Measurements from ENCODE around the gene DMRT1.

The DMRT1 gene

DNA sequence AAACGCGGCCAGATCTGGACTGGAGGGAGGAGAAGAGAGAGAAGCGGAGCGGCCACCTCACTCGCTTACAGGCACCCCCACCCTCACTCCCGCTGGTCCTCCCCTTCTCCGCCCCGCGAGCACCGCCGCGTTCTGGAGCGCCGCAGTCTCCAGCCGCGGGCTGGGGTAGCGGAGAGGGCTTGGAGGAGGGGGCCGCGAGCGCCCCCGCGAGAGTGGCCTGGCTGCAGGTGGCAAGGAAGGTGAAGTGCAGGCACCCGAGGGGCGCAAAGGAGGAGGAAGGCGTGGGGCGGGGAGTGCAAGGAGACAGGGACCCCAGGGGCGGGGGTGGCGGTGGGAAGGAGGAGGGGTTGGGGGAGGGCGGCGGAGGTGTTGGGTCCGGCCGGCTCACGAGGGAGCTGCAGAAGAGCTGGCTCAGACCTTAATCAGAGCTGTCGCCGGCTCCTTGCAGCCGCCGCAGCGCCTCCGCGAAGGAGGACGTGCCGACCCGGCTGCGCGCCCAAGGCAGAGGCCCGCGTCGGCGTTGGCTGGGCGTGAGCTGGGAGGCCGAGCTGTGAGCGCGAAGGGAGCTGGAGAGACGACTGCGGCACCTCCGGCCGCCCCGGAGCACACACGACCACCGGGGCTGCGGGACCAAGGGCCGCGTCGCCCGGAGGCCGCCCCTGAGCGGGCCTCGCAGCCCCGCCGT is 134.9 kb downstream of the DMRT1 start, which contains the start of gene DMRT3:
Gene DMRT3, plus strand, starts transcription at position 398 of the 685 bp plus-strand sequence. CDS start 347 bp downstream, outside the sequence.
- Histone ChIP-seq H3K36me3 (ENCODE audit: control insufficient read depth, insufficient read depth, low read length) (no peaks in the 10 kb centered on the region), H3K4me3 (ENCODE audit: low read length) (no peak within 1 kb of the TSS), H3K9ac (ENCODE audit: low read length) (no peak within 1 kb of the TSS), H3K27me3 (ENCODE audit: control insufficient read depth, insufficient read depth, low read length) (peaks cover 91% of the 10 kb centered on the region), H3K9me3 (ENCODE audit: control insufficient read depth, low read length) (no peaks in the 10 kb centered on the region), H3K4me1 (ENCODE audit: control insufficient read depth, insufficient read depth, low read length) (peaks cover 18% of the 10 kb centered on the region)

DNA sequence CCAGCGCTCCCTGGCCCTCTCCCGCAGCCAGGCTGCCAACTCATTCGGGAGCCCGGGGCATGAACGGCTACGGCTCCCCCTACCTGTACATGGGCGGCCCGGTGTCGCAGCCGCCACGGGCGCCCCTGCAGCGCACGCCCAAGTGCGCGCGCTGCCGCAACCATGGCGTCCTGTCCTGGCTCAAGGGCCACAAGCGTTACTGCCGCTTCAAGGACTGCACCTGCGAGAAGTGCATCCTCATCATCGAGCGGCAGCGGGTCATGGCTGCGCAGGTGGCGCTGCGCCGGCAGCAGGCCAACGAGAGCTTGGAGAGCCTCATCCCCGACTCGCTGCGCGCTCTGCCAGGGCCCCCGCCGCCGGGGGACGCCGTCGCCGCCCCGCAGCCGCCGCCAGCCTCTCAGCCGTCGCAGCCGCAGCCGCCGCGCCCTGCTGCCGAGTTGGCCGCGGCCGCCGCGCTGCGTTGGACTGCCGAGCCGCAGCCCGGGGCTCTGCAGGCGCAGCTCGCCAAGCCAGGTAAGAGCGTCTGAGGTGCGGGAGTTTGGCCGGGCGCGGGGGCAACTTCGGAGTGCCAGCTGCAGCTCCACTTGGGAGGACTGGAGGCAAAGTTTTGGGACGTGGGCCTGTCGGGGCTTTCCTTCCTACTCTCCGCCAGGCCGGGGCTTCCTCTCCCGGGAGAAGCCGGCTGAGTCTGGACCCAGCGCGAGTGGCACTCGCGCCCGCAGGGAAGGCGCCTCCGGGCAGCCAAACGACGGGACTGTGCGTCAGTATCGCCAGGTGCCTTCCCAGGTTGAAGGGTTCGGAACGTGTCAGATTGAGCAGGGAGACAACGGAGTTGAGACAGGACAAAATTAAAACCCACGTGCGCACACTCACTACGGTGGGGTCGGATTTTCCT is 135.7 kb downstream of the DMRT1 start:
- no peak overlapping the region for H3K9ac ChIP-seq (ENCODE audit: low read length)
- H3K4me1 ChIP-seq (ENCODE audit: control insufficient read depth, insufficient read depth, low read length): peaks cover 14% of the 10 kb centered on the region
- peaks cover 91% of the 10 kb centered on the region for H3K27me3 ChIP-seq (ENCODE audit: control insufficient read depth, insufficient read depth, low read length)
- no peaks in the 10 kb centered on the region for H3K9me3 ChIP-seq (ENCODE audit: control insufficient read depth, low read length)
- H3K4me3 ChIP-seq (ENCODE audit: low read length): no peak overlapping the region
- no peaks in the 10 kb centered on the region for H3K36me3 ChIP-seq (ENCODE audit: control insufficient read depth, insufficient read depth, low read length)

GRCh38 chr9:977838-978830 is 136.6 kb downstream of the DMRT1 start:
- no peaks in the 10 kb centered on the region for H3K9me3 ChIP-seq (ENCODE audit: control insufficient read depth, low read length)
- H3K36me3 ChIP-seq (ENCODE audit: control insufficient read depth, insufficient read depth, low read length): no peaks in the 10 kb centered on the region
- peaks cover 5% of the 10 kb centered on the region for H3K4me1 ChIP-seq (ENCODE audit: control insufficient read depth, insufficient read depth, low read length)
- no peak overlapping the region for H3K9ac ChIP-seq (ENCODE audit: low read length)
- peaks cover 89% of the 10 kb centered on the region for H3K27me3 ChIP-seq (ENCODE audit: control insufficient read depth, insufficient read depth, low read length)
- no peak overlapping the region for H3K4me3 ChIP-seq (ENCODE audit: low read length)

DNA sequence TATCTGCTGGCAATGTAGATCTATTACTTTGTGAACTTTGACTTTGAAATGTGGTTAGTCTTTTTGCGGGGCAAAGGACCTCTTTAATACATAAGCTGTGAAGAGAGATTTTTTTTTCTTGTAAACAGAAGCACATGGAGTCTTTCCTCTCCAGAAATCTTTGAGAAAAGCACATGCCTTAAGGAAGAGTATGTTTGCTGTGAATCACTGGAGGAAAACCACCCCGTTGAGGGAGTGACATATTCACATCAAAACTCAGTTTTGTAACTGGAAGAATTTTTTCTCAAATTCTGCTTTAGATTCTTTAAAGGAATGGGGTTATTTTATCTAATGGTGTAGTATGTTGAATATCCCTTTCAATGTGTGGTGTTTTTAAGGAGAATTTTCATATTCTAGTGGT is 138.5 kb downstream of the DMRT1 start:
- no peaks in the 10 kb centered on the region for H3K36me3 ChIP-seq (ENCODE audit: control insufficient read depth, insufficient read depth, low read length)
- no peak overlapping the region for H3K4me3 ChIP-seq (ENCODE audit: low read length)
- H3K9ac ChIP-seq (ENCODE audit: low read length): no peak overlapping the region
- peaks cover 3% of the 10 kb centered on the region for H3K4me1 ChIP-seq (ENCODE audit: control insufficient read depth, insufficient read depth, low read length)
- H3K27me3 ChIP-seq (ENCODE audit: control insufficient read depth, insufficient read depth, low read length): peaks cover 70% of the 10 kb centered on the region
- no peaks in the 10 kb centered on the region for H3K9me3 ChIP-seq (ENCODE audit: control insufficient read depth, low read length)

- Histone ChIP-seq H3K27me3 (ENCODE audit: control insufficient read depth, insufficient read depth, low read length) (peaks cover 64% of the 10 kb centered on the region), H3K4me1 (ENCODE audit: control insufficient read depth, insufficient read depth, low read length) (peaks cover 3% of the 10 kb centered on the region), H3K9me3 (ENCODE audit: control insufficient read depth, low read length) (no peaks in the 10 kb centered on the region), H3K4me3 (ENCODE audit: low read length) (no peak overlapping the region), H3K36me3 (ENCODE audit: control insufficient read depth, insufficient read depth, low read length) (no peaks in the 10 kb centered on the region), H3K9ac (ENCODE audit: low read length) (no peak overlapping the region)
Measured at GRCh38 chr9:980640-981039, 139.1 kb downstream of the DMRT1 start.

- no peak overlapping the region for H3K9ac ChIP-seq (ENCODE audit: low read length)
- no peaks in the 10 kb centered on the region for H3K36me3 ChIP-seq (ENCODE audit: control insufficient read depth, insufficient read depth, low read length)
- H3K9me3 ChIP-seq (ENCODE audit: control insufficient read depth, low read length): no peaks in the 10 kb centered on the region
- H3K4me3 ChIP-seq (ENCODE audit: low read length): no peak overlapping the region
- H3K4me1 ChIP-seq (ENCODE audit: control insufficient read depth, insufficient read depth, low read length): peaks cover 3% of the 10 kb centered on the region
- peaks cover 56% of the 10 kb centered on the region for H3K27me3 ChIP-seq (ENCODE audit: control insufficient read depth, insufficient read depth, low read length)
Measured at GRCh38 chr9:981491-981898, 140.0 kb downstream of the DMRT1 start.

DNA sequence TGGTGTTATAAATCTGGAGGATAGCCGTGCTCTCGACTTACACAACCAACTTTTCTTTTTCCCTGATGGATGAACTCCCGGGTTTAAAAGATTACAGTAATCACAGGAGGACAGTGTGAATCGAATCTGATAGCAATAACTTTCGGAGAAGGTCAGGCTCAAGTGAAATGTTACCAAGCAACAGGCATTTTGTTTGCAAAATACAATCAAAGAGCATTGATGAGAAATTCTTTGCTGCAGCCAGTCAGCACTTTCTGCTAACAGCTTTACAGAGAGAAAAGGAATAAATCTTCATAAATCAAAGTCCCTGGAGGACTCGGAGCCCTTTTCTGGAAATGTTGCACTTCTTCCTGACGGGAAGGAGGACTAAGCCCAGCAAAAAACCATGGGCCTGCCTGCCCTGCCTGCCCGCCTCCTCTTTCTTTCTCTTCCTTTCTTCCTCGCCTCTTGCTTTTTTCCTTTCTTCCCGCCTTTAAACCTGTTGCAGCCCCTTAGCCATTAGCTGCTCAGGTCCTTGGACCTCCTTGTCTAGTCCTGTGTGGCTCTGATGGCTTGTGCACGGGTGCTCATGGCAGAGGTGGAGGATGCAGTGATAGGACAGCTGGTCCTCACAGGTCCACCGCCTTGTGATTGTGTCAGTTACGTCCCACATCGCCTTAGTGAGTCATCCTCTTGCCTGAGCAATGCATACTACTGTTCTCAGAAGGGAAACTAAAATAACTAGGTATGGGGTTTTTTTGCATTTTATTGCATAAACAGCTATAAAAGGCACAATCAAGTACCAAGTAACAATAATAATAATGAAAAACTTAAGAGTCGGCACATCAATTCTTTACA is 141.1 kb downstream of the DMRT1 start:
- no peaks in the 10 kb centered on the region for H3K9me3 ChIP-seq (ENCODE audit: control insufficient read depth, low read length)
- H3K4me3 ChIP-seq (ENCODE audit: low read length): no peak overlapping the region
- peaks cover 52% of the 10 kb centered on the region for H3K27me3 ChIP-seq (ENCODE audit: control insufficient read depth, insufficient read depth, low read length)
- no peaks in the 10 kb centered on the region for H3K36me3 ChIP-seq (ENCODE audit: control insufficient read depth, insufficient read depth, low read length)
- H3K4me1 ChIP-seq (ENCODE audit: control insufficient read depth, insufficient read depth, low read length): no peaks in the 10 kb centered on the region
- H3K9ac ChIP-seq (ENCODE audit: low read length): no peak overlapping the region

DNA sequence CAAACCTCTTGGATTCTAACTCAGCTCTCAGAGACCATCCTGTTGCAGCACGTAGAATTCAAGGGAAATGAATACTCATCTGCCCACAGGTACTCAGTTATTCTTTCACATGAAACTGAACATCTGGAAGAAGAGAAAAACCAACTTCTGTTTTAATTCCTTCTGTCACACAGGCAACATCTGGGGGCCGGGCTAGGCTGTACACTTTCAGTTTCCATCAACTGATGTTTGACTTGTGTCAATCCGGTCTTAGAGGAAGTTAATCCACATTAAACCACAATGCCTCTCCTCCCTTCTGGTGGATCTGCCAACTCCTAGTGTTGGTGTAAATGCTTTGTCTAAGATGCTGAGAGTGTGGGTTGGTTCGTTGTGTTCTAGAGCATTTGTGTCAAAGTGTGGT is 152.5 kb downstream of the DMRT1 start:
- Histone ChIP-seq H3K36me3 (ENCODE audit: control insufficient read depth, insufficient read depth, low read length) (no peaks in the 10 kb centered on the region), H3K9ac (ENCODE audit: low read length) (no peak overlapping the region), H3K9me3 (ENCODE audit: control insufficient read depth, low read length) (no peaks in the 10 kb centered on the region), H3K4me3 (ENCODE audit: low read length) (no peak overlapping the region), H3K4me1 (ENCODE audit: control insufficient read depth, insufficient read depth, low read length) (no peaks in the 10 kb centered on the region), H3K27me3 (ENCODE audit: control insufficient read depth, insufficient read depth, low read length) (peaks cover 3% of the 10 kb centered on the region)

- no peaks in the 10 kb centered on the region for H3K36me3 ChIP-seq (ENCODE audit: control insufficient read depth, insufficient read depth, low read length)
- no peaks in the 10 kb centered on the region for H3K4me1 ChIP-seq (ENCODE audit: control insufficient read depth, insufficient read depth, low read length)
- peaks cover 3% of the 10 kb centered on the region for H3K27me3 ChIP-seq (ENCODE audit: control insufficient read depth, insufficient read depth, low read length)
- no peak overlapping the region for H3K4me3 ChIP-seq (ENCODE audit: low read length)
- no peaks in the 10 kb centered on the region for H3K9me3 ChIP-seq (ENCODE audit: control insufficient read depth, low read length)
- no peak overlapping the region for H3K9ac ChIP-seq (ENCODE audit: low read length)
Measured at GRCh38 chr9:995192-995591, 153.7 kb downstream of the DMRT1 start.

GRCh38 chr9:995781-996180 is 154.3 kb downstream of the DMRT1 start:
- no peaks in the 10 kb centered on the region for H3K4me1 ChIP-seq (ENCODE audit: control insufficient read depth, insufficient read depth, low read length)
- no peaks in the 10 kb centered on the region for H3K36me3 ChIP-seq (ENCODE audit: control insufficient read depth, insufficient read depth, low read length)
- peaks cover 3% of the 10 kb centered on the region for H3K27me3 ChIP-seq (ENCODE audit: control insufficient read depth, insufficient read depth, low read length)
- no peak overlapping the region for H3K9ac ChIP-seq (ENCODE audit: low read length)
- no peak overlapping the region for H3K4me3 ChIP-seq (ENCODE audit: low read length)
- H3K9me3 ChIP-seq (ENCODE audit: control insufficient read depth, low read length): no peaks in the 10 kb centered on the region
